GM08714 (cell line): ENCODE results near the gene GRIA1.

Source experiments
- H3K4me3 ChIP-seq: fragments of 200-500 bp; sonication (Bioruptor generic); 2 replicates; pipeline ENCODE4 v1.5.1; 2014; ENCODE audit warnings: mild to moderate bottlenecking, low read length, inconsistent platforms
- ZNF274 ChIP-seq: IDR thresholded peaks from 2 replicates; pipeline ENCODE4 v1.6.1; 2012; ENCODE audit warnings: mild to moderate bottlenecking, low read depth, low read length

The GRIA1 gene

GRCh38 chr5:153516504-153517240 is 26.2 kb downstream of the GRIA1 start:
- TF ChIP-seq ZNF274: no peak
- H3K4me3 ChIP-seq: no peak overlapping the region

- no peak overlapping the region for H3K4me3 ChIP-seq
- no peak for TF ChIP-seq ZNF274
Observed at GRCh38 chr5:153517241-153517611, 26.8 kb downstream of the GRIA1 start.

- no peak for TF ChIP-seq ZNF274
- no peak overlapping the region for H3K4me3 ChIP-seq
Observed at GRCh38 chr5:153520137-153520536, 29.7 kb downstream of the GRIA1 start.

- TF ChIP-seq ZNF274: no peak
- no peak overlapping the region for H3K4me3 ChIP-seq
Observed at GRCh38 chr5:153520952-153521351, 30.5 kb downstream of the GRIA1 start.

GRCh38 chr5:153523211-153523610 is 32.7 kb downstream of the GRIA1 start:
- TF ChIP-seq ZNF274: no peak
- H3K4me3 ChIP-seq: no peak overlapping the region

GRCh38 chr5:153523831-153524230 is 33.4 kb downstream of the GRIA1 start:
- TF ChIP-seq ZNF274: no peak

GRCh38 chr5:153525536-153525935 is 35.1 kb downstream of the GRIA1 start:
- no peak overlapping the region for H3K4me3 ChIP-seq
- TF ChIP-seq ZNF274: no peak

More at GRCh38 chr5:153523831-153524230, 33.4 kb downstream of the GRIA1 start:
- H3K4me3 ChIP-seq: no peak overlapping the region

- H3K4me3 ChIP-seq: no peak overlapping the region
- no peak for TF ChIP-seq ZNF274
Observed at GRCh38 chr5:153530357-153531143, 40.1 kb downstream of the GRIA1 start.

GRCh38 chr5:153533546-153533945 is 43.1 kb downstream of the GRIA1 start:
- no peak for TF ChIP-seq ZNF274
- no peak overlapping the region for H3K4me3 ChIP-seq

- no peak overlapping the region for H3K4me3 ChIP-seq
- no peak for TF ChIP-seq ZNF274
Observed at GRCh38 chr5:153534102-153534501, 43.6 kb downstream of the GRIA1 start.

GRCh38 chr5:153537207-153537606 is 46.7 kb downstream of the GRIA1 start:
- no peak overlapping the region for H3K4me3 ChIP-seq
- TF ChIP-seq ZNF274: no peak

- TF ChIP-seq ZNF274: no peak
- no peak overlapping the region for H3K4me3 ChIP-seq
Observed at GRCh38 chr5:153539983-153540382, 49.5 kb downstream of the GRIA1 start.

GRCh38 chr5:153542536-153542935 is 52.1 kb downstream of the GRIA1 start:
- TF ChIP-seq ZNF274: no peak
- H3K4me3 ChIP-seq: no peak overlapping the region

GRCh38 chr5:153543288-153543687 is 52.8 kb downstream of the GRIA1 start:
- H3K4me3 ChIP-seq: no peak overlapping the region

GRCh38 chr5:153543959-153544470 is 53.5 kb downstream of the GRIA1 start:
- no peak for TF ChIP-seq ZNF274
- no peak overlapping the region for H3K4me3 ChIP-seq

More at GRCh38 chr5:153543288-153543687, 52.8 kb downstream of the GRIA1 start:
- no peak for TF ChIP-seq ZNF274
